HG03103 (cell line): ENCODE measurements around the gene EIF1.

Experiments used
- ATAC-seq: cut with Tn5 transposase; IDR thresholded peaks from one replicate; pipeline ENCODE4 v1.9.1; 2021; ENCODE audit warnings: low read depth; ENCODE audit not compliant: unreplicated experiment

Gene EIF1

GRCh38 chr17:41731836-41732235 lies 43.2 kb downstream of the EIF1 start:
- no peak for ATAC-seq

- ATAC-seq = no peak
Observed at GRCh38 chr17:41733348-41734138, 44.9 kb downstream of the EIF1 start.

- ATAC-seq = no peak
Observed at GRCh38 chr17:41734139-41734948, 45.7 kb downstream of the EIF1 start, which contains the start of gene HAP1. TSS of gene HAP1 (minus strand) at chr17:41734643. CDS start at chr17:41734634, 9 bp downstream.

- ATAC-seq = no peak
Observed at GRCh38 chr17:41734949-41735313, 46.2 kb downstream of the EIF1 start.

- ATAC-seq = no peak
Observed at GRCh38 chr17:41735744-41736143, 47.1 kb downstream of the EIF1 start.

- ATAC-seq = no peak
Observed at GRCh38 chr17:41736983-41737679, 48.4 kb downstream of the EIF1 start.

- no peak for ATAC-seq
Observed at GRCh38 chr17:41737680-41738023, 49.0 kb downstream of the EIF1 start.

- no peak for ATAC-seq
Observed at GRCh38 chr17:41738077-41738800, 49.6 kb downstream of the EIF1 start.

- no peak for ATAC-seq
Observed at GRCh38 chr17:41738801-41739112, 50.1 kb downstream of the EIF1 start.

- ATAC-seq = no peak
Observed at GRCh38 chr17:41739661-41740352, 51.1 kb downstream of the EIF1 start.

GRCh38 chr17:41740506-41740905 lies 51.8 kb downstream of the EIF1 start:
- ATAC-seq = no peak

GRCh38 chr17:41741709-41742108 lies 53.0 kb downstream of the EIF1 start:
- ATAC-seq = no peak
